ENCODE measurements around the gene AXL.

AXL gene

DNA sequence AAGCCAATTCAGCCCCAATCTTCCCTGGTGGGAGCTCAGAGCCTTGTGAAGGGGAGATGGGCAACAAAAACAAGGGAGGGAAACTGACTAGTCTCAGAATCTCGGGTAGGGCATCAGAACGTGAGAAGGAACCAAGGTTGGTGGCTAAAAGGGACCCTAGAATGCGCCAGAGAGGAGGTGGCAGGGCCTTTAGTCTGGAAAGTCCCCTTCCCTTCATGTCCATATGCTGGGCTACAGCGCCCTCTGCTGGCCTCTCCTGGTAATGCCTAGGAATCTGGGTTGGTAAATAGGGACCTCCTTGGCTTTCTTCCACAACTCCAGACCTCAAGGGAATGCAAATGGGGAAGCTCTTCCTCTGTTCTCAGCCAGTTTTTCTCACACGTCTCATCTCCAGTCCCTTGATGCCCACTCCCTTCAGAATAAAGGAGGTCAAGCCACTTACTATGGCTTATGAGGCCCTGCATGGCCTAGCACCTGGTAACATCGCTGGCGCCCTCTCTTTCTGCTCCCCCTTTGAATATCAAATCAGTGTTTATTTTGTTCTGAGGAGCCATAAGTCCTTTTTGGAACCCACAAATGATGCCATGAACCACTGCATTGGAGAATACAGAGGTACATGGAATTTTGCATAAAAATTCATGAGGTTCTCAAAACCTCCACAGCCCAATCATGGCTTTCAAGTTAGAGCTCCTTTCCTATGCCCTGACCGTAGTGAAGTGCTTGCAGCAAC lies 89.6 kb downstream of the AXL start:
- TF ChIP-seq, protein P1, sequence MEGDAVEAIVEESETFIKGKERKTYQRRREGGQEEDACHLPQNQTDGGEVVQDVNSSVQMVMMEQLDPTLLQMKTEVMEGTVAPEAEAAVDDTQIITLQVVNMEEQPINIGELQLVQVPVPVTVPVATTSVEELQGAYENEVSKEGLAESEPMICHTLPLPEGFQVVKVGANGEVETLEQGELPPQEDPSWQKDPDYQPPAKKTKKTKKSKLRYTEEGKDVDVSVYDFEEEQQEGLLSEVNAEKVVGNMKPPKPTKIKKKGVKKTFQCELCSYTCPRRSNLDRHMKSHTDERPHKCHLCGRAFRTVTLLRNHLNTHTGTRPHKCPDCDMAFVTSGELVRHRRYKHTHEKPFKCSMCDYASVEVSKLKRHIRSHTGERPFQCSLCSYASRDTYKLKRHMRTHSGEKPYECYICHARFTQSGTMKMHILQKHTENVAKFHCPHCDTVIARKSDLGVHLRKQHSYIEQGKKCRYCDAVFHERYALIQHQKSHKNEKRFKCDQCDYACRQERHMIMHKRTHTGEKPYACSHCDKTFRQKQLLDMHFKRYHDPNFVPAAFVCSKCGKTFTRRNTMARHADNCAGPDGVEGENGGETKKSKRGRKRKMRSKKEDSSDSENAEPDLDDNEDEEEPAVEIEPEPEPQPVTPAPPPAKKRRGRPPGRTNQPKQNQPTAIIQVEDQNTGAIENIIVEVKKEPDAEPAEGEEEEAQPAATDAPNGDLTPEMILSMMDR (IDR thresholded peaks at IDR 0.05; ENCODE audit: low read depth, low read length): peak; percentile 93
- H3K4me3 ChIP-seq (ENCODE audit: low read depth, low read length): no peak overlapping the region

DNA sequence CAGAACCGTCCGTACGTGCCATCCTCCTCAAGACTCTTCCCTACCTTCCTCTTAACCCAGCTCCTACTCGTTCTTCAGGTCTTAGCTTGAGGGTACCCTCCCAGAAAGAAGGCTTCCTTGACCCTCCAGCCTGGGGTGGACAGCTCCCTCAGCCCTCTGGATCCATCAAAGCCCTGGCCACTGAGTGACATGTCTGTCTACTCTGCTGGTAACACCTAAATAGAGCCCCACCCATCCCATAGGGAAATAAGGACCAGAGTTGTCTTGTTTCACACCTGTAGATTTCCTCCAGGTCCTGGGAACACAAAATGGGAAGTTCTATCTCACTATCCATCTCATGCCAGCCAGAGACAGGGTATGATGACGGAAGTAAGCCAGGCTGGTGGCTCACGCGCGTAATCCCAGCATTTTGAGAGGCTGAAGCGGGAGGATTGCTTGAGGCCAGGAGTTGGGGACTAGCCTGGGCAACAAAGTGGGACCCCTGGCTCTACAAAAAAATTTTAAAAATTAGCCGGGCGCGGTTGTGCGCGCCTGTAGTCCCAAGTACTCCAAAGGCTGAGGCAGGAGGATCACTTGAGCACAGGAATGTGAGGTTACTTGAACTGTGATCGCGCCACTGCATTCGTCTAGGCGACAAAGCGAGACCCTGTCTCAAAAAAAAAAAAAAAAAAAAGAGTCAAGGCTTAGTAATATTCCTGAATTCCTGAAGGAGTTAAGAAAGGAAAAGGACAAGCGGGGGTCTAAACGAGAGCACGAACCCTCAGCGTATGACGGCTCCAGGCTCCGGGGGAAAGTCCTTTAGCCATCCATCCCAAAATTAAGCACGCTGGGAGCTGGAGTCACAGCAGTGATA lies 90.4 kb downstream of the AXL start:
- H3K4me3 ChIP-seq (ENCODE audit: low read depth, low read length): peak overlapping the region; percentile 70
- TF ChIP-seq, protein P1 (IDR thresholded peaks at IDR 0.05; ENCODE audit: low read depth, low read length): no peak

DNA sequence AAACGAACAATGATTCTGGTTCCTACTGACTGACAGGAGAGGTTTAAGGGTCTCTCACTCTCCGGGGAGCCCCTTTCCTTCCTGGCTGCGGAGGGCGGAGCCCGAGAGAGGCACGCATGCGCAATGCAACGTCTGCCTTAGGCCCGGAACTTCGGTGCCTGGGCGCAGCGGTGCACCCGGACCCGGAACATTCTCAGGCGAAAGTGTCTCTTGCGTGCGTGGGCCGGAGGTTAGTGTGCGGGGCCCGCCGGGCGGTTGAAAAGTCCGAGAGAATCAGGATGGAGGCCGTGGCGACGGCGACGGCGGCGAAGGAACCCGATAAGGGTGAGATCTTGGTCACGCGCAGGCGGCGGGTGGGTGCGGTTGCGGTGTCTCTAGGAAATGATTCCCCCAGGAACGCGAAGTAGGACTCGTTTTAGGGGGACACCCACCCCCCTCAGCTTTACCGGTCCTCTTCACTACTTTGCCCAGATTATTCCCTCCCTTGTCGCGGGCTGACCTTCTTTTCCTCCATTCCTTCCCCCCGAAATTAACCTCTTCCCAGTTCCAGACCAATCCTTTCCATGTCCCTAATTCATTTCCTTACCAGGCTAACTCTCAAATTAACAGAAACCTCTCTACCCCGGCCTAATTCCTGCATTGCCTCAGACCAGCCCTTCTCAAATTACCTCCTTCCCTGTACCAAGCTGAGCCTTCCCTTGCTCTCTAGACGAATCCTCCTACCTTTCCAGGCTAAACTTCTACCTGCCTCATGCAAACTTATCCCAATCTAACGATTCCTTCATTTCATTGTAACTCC lies 91.2 kb downstream of the AXL start, which contains the start of gene CCDC97:
CCDC97 (plus strand) TSS at position 140 of the 799 bp plus-strand sequence; CDS start at position 279, 139 bp downstream.
- TF ChIP-seq, protein P1 (IDR thresholded peaks at IDR 0.05; ENCODE audit: low read depth, low read length): no peak
- H3K4me3 ChIP-seq (ENCODE audit: low read depth, low read length): peak within 1 kb of the TSS; percentile 70

DNA sequence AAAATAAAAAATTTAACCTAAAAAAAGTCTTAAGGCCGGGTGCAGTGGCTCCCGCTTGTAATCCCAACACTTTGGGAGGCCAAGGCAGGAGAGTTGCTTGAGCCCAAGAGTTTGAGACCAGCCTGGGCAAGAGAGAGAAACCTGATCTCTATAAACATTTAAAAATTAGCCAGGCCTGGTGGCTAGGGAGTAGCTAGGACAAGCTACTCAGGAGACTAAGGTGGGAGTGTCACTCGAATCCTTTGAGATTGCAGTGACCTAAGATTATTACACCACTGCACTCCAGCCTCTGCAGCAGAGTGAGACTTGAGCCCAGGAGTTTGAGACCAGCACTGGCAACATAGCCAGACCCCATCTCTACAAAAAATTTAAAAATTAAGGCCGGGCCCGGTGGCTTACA lies 92.0 kb downstream of the AXL start:
- TF ChIP-seq, protein P1 (IDR thresholded peaks at IDR 0.05; ENCODE audit: low read depth, low read length): no peak
- peak overlapping the region; percentile 70 for H3K4me3 ChIP-seq (ENCODE audit: low read depth, low read length)

All from WI38 (cell line).